DOHH2 (cell line): ENCODE measurements around the gene TPO.

Experiments
- H3F3A ChIP-seq: fragments of 200-600 bp; sonication (generic), shearing (Covaris generic); 2 replicates; pipeline ENCODE4 v1.6.0; 2016; ENCODE audit warnings: antibody characterized with exemption, mild to moderate bottlenecking; ENCODE audit not compliant: control insufficient read depth, insufficient read depth
- H3K27ac ChIP-seq: fragments of 200-600 bp; sonication (generic); 2 replicates; pipeline ENCODE4 v1.5.1; 2014; ENCODE audit warnings: low read depth, mild to moderate bottlenecking, low read length, moderate library complexity
- H3K27me3 ChIP-seq: fragments of 200-600 bp; sonication (generic); 2 replicates; pipeline ENCODE4 v1.6.1; 2014; ENCODE audit warnings: mild to moderate bottlenecking, low read length, mixed read lengths; ENCODE audit not compliant: control insufficient read depth
- H3K36me3 ChIP-seq: fragments of 200-600 bp; sonication (generic); 2 replicates; pipeline ENCODE4 v1.6.1; 2014; ENCODE audit warnings: mild to moderate bottlenecking, low read length, moderate library complexity, mixed read lengths; ENCODE audit not compliant: control insufficient read depth
- H3K4me1 ChIP-seq: fragments of 200-600 bp; sonication (generic); 2 replicates; pipeline ENCODE4 v1.6.1; 2014; ENCODE audit warnings: mild to moderate bottlenecking, low read length, mixed read lengths; ENCODE audit not compliant: control insufficient read depth
- H3K4me2 ChIP-seq: fragments of 200-600 bp; sonication (generic); 2 replicates; pipeline ENCODE4 v1.6.0; 2014; ENCODE audit warnings: mild to moderate bottlenecking, low read length, moderate library complexity
- H3K4me3 ChIP-seq: fragments of 200-600 bp; sonication (generic); 2 replicates; pipeline ENCODE4 v1.5.1; 2014; ENCODE audit warnings: mild to moderate bottlenecking, low read length, mixed read lengths
- H3K79me2 ChIP-seq: fragments of 200-600 bp; sonication (generic); 2 replicates; pipeline ENCODE4 v1.6.1; 2014; ENCODE audit warnings: mild to moderate bottlenecking, low read length, mixed read lengths; ENCODE audit not compliant: control insufficient read depth
- H3K9me2 ChIP-seq: fragments of 200-600 bp; sonication (generic); replicated peaks from 2 replicates; pipeline ENCODE4 v1.6.1; 2014; ENCODE audit warnings: mild to moderate bottlenecking, low read length, mixed read lengths; ENCODE audit not compliant: control insufficient read depth
- H3K9me3 ChIP-seq: fragments of 200-600 bp; sonication (generic); 2 replicates; pipeline ENCODE4 v1.6.1; 2014; ENCODE audit warnings: antibody characterized with exemption, low read length, mixed read lengths; ENCODE audit not compliant: control insufficient read depth, insufficient read depth
- H4K20me1 ChIP-seq: fragments of 200-600 bp; sonication (generic); 2 replicates; pipeline ENCODE4 v1.6.0; 2014; ENCODE audit warnings: low read depth, mild to moderate bottlenecking, antibody characterized with exemption, low read length, moderate library complexity; ENCODE audit not compliant: control insufficient read depth, insufficient read depth
- CTCF ChIP-seq: fragments of 200-600 bp; sonication (generic); IDR thresholded peaks from one replicate; pipeline ENCODE4 v1.5.1; 2014; ENCODE audit warnings: antibody characterized with exemption, mild to moderate bottlenecking, low read depth, low read length; ENCODE audit not compliant: poor library complexity, severe bottlenecking
- EZH2phosphoT487 ChIP-seq: fragments of 200-600 bp; sonication (generic); IDR thresholded peaks from 2 replicates; pipeline ENCODE4 v1.6.1; 2017; ENCODE audit warnings: borderline replicate concordance, mild to moderate bottlenecking, antibody characterized with exemption, low read length, moderate library complexity, mixed read lengths

TPO gene

GRCh38 chr2:1413156-1413710, at the start of gene TPO:
TPO (plus strand) TSS chr2:1413463; CDS start chr2:1414409, 946 bp downstream.
- Histone ChIP-seq H3K79me2 (no peaks in the 10 kb centered on the region), H4K20me1 (no peaks in the 10 kb centered on the region), H3K27ac (no peak within 1 kb of the TSS), H3K4me2 (no peak within 1 kb of the TSS), H3F3A (no peaks in the 10 kb centered on the region), H3K9me2 (no peaks in the 10 kb centered on the region), H3K4me1 (no peaks in the 10 kb centered on the region), H3K9me3 (no peaks in the 10 kb centered on the region; the same call in 1 of the 2 replicates), H3K36me3 (no peaks in the 10 kb centered on the region), H3K27me3 (no peaks in the 10 kb centered on the region), H3K4me3 (no peak within 1 kb of the TSS)
- TF ChIP-seq CTCF = no peak
- TF ChIP-seq EZH2phosphoT487 = no peak

GRCh38 chr2:1366546-1367134, 46.6 kb upstream of the TPO start:
- H4K20me1 ChIP-seq = no peaks in the 10 kb centered on the region
- no peaks in the 10 kb centered on the region for H3K36me3 ChIP-seq
- H3K27ac ChIP-seq = no peak overlapping the region
- H3K4me1 ChIP-seq = no peaks in the 10 kb centered on the region
- H3F3A ChIP-seq = no peaks in the 10 kb centered on the region
- H3K4me2 ChIP-seq = no peak overlapping the region
- H3K27me3 ChIP-seq = no peaks in the 10 kb centered on the region
- H3K79me2 ChIP-seq = no peaks in the 10 kb centered on the region
- TF ChIP-seq EZH2phosphoT487 (no peak), CTCF (no peak)
- H3K9me3 ChIP-seq = peaks cover 5% of the 10 kb centered on the region; the same call in 1 of the 2 replicates
- no peak overlapping the region for H3K4me3 ChIP-seq
- no peaks in the 10 kb centered on the region for H3K9me2 ChIP-seq

DNA sequence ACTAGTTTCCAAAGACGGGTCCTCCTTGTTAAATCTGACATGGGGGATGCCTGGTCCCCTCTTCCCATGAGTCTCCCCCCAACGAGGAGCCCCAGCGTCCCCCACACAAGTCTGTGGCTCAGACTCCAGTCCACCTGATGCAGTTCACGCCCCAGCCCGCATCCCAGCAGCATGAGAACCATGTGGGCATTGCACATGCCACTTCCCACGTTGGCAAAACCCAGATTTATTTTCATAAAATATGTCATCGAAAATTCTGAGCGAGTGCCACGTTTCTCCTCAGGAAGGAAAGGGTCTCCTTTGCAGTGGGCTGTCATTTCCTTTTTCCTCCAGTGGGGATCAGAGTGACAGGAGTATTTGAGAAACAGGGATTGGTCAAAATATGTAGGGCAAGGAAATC, 45.7 kb upstream of the TPO start:
- Histone ChIP-seq H3K9me3 (peaks cover 5% of the 10 kb centered on the region; the same call in 1 of the 2 replicates), H3F3A (no peaks in the 10 kb centered on the region), H3K4me2 (no peak overlapping the region), H3K27me3 (no peaks in the 10 kb centered on the region), H3K79me2 (no peaks in the 10 kb centered on the region), H3K36me3 (no peaks in the 10 kb centered on the region), H3K27ac (no peak overlapping the region), H3K4me3 (no peak overlapping the region), H3K4me1 (no peaks in the 10 kb centered on the region), H3K9me2 (no peaks in the 10 kb centered on the region), H4K20me1 (no peaks in the 10 kb centered on the region)
- TF ChIP-seq CTCF (no peak), EZH2phosphoT487 (no peak)
